ENCODE measurements around the gene TMEM269.
"Not testable (repeated sequence)": the region's sequence is repeated elsewhere in the genome, so short reads cannot be mapped to it uniquely, and the experiment has no call there.

The TMEM269 gene

DNA sequence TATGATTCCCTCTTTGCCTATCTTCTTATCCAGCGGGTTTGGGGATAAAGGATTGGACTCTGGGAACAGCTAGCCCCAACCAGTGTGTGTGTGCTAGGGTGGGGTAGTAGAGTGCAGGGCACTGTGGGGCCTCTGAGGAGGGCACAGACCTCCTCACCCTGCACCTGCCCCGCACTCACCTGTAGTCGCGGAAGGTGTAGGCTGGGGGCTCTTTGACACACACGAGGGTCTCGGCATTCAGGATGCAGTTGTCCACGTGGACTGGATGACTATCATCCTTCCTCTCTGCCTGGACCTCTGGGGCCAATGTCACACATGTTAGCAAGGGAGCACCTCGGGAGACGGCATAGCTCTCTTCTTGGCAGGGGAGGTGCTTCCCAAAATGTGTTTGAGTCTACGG, 36.8 kb upstream of the TMEM269 start:
- no peak for DNase-seq (ENCODE audit: low read depth in 2 of 3, low spot score in 2 of 3)

GRCh38 chr1:42748461-42749410, 36.1 kb upstream of the TMEM269 start:
- no peak for DNase-seq (ENCODE audit: low read depth in 2 of 3, low spot score in 2 of 3)

DNA sequence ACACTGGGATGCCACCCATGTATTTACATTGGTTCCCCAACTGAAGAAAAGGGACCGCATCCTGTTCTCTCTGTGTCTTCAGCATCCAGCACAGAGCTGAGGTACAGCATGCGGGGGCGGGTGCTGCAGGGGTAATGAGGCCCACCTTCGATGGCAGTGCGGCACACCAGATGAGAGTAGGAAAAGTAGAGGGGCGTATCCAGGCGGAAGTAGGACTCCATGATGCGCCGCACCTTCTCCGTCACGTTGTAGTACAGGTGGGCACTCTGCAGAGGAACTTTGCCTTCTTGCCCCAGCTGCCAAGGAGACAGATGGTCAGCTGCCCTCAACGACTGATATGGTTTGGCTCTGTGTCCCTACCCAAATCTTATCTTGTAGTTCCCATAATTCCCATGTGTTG, 34.8 kb upstream of the TMEM269 start:
- DNase-seq (ENCODE audit: low read depth in 2 of 3, low spot score in 2 of 3) = no peak

DNA sequence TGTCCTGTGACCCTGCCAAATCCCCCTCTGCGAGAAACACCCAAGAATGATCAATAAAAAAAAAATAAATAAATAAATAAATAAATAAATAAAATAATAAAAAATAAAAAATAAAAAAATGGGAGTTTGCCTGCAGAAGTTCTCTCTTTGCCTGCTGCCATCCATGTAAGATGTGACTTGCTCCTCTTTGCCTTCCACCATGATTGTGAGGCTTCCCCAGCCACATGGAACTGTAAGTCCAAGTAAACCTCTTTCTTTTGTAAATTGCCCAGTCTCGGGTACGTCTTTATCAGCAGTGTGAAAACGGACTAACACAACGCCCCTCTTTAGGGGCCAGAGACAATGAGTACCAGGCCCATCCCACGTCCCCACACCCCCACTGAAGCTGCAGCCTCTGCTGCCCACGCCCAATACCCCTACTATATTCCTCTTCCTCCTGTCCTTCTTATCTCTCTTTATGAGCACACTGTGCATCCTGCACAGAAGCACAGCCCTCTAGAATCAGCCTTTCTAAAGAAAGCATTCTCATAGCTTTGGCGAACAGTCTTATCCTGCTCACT, 33.2 kb upstream of the TMEM269 start:
- not testable (repeated sequence) for DNase-seq (ENCODE audit: low read depth in 2 of 3, low spot score in 2 of 3)

- DNase-seq (ENCODE audit: low read depth in 2 of 3, low spot score in 2 of 3) = no peak
Observed at GRCh38 chr1:42752284-42752683, 32.5 kb upstream of the TMEM269 start.

DNA sequence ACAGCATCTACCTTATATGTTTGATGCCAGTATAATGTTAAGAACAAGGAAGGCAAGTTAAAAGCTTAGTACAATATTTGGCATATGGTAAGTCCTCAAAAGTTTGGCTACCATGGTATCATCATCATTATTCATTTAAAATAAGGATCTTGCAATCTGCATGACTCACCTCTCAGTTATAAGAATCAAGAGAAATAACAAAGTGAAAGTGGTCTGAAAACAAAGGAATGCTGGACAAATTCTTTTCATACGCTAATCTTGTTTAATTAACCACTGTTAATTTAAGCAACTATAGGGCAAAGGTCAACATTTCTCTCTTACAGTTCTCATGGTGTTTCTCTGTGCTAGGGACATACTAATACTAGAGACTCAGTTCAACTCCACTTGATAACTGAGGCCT, 31.7 kb upstream of the TMEM269 start:
- DNase-seq (ENCODE audit: low read depth in 2 of 3, low spot score in 2 of 3) = no peak

DNA sequence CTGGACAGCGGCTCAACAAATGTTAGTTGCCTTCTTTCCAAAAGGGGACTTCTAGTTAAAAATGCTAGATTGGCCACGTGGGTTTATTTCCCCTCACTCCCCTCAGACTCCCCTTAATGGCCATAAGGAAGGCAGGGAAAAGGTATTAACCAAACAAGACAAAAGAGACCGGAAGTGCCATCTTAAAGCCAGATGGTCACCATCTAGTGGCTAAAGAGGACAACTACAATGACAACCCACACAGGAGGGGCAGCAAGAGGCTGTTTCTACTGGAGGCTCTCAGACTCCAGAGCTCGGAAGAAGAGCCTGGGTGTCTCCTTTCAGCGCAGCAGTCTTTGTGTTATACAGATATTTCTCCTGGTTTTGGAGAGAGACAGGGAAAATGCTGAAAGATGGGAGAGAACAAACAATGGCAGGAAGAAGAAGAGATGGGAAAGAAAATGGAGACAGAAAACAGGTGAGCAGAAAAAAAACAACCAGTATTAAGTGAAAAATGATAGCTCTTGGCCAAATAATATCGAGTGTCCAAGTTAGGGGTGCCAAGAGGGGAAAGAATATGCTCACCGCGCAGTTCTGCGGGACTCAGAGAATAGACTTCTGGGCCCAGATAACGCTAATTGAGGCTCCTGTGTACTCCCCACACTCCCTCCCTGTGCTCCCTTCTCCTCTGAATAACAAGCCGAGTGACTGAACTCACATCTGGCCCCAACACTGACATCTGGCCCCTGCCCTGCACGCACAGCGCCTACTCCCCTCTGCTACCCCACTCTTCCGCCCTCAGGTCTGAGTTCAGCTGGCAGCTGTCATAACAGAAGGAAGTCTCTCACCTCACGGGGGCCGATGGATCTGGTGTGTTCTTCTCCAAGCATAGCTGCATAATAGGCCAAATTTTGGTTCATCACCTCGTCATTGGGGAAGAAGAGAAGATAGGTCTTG, 27.6 kb upstream of the TMEM269 start:
- DNase-seq (ENCODE audit: low read depth in 2 of 3, low spot score in 2 of 3) = no peak

DNA sequence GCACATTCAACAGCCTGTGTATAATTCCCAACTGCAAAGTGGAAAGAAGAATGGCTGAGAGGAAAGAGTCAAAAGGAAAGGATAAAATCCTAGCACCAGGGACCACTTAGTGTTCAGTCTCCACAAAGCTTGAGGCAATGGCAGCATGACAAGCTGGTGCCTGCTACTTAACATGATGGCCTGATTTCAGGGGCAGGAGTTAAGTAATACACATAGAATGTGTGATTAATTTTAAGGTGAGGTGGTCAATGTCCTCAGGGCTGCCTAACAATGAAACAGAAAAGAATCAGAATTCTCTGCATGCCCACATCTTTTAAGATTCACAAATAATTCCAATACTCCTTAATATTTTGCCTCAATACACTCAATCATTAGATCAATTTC, 26.9 kb upstream of the TMEM269 start:
- no peak for DNase-seq (ENCODE audit: low read depth in 2 of 3, low spot score in 2 of 3)

DNA sequence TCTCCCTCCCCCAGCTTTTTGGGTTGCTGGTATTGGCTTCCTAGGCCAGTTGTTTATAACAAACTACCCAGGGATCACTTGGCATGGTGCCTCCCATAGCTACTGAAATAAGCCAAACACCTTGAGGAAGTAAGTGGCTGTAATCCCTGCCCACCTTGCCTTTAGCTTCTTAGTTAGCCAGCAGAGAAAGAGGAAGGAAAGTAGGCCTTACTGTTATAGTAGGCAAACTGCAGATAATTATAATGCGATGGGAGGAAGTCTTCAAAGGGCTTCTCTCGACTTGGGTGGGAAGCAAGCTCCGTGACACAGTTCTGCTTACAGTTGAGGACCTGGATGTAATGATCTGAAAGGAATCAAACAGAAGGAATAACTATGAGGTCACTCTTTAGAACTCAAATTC, 26.1 kb upstream of the TMEM269 start:
- DNase-seq (ENCODE audit: low read depth in 2 of 3, low spot score in 2 of 3) = no peak

DNA sequence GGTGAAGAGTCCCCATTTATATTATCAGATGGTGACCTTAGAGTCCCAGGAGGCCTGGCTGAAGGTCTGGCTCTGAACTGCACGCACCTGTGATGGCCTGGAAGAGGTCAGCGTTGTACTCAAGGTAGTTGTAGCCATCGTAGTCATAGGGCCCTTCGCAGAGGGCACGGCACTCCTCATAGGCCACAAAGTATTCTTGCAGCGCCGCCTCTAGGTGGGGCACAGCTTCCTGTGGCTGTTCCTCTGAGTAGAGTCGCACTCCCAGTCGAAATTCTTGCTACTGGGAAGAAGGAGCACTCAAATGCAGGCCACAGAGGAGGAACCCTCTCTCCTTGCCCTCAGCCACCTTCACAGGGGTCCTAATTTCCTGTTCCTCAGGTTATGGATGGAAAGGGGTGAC, 25.7 kb upstream of the TMEM269 start:
- no peak for DNase-seq (ENCODE audit: low read depth in 2 of 3, low spot score in 2 of 3)

DNA sequence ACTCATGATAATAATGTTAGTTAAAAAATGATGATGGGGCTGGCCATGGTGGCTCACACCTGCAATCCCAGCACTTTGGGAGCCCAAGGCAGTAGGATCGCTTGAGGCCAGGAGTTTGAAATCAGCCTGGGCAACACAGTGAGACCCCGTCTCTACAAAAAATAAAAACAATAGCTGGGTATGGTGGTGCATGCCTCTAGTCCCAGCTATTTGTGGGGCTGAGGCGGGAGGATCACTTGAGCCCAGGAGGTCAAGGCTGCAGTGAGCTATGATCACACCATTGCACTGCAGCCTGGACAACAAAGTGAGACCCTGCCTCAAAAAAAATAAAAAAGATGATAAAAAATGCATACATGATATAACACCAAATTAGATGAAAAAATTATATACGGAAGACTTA, 23.2 kb upstream of the TMEM269 start:
- no peak for DNase-seq (ENCODE audit: low read depth in 2 of 3, low spot score in 2 of 3)

- no peak for DNase-seq (ENCODE audit: low read depth in 2 of 3, low spot score in 2 of 3)
Observed at GRCh38 chr1:42762269-42762668, 22.5 kb upstream of the TMEM269 start.

GRCh38 chr1:42765269-42765668, 19.5 kb upstream of the TMEM269 start:
- no peak for DNase-seq (ENCODE audit: low read depth in 2 of 3, low spot score in 2 of 3)

DNA sequence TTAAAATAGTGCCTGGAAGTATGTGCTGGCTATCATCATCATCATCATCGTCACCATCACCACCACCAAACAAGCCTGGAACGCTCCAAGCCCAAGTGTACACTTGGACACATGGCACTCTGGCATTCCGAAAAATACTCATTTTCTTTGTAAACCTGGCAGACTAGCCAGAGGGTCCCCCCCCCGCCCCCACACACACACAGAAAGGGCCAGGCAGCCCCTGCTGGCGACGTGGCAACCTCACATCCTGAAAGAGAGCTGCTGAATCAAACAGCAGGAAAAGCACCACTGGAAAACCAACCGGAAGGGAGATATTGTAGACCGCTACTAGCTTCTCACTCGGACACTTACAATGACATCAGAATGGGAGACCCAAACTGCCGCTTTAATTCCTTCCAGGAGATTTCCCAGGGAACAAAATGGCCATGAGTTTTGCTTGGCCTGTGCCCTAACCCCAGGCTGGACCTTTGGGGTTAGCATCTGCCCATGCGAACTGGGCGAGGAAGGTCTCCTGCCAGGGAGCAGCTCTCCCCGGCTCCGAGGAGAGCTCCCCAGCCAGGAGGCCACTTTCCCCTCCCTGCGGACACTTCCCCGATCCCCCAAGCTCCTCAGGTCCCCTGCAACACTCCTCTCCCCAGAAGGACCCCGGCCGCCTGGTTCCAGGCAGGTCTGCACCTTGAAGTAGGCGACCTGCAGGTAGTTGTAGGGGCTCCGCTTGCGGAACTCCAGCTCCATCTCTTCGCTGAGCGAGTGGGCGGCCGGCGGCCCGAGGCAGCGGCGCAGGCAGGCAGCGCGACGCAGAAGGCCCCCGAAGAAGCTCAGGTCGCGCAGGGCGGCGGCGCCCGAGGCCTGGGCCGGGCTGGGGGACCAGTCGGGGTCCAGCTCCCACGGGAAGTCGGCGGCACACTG, 18.7 kb upstream of the TMEM269 start:
- peak in 2 of 3 experiments; percentile 28 for DNase-seq (ENCODE audit: low read depth in 2 of 3, low spot score in 2 of 3)

DNA sequence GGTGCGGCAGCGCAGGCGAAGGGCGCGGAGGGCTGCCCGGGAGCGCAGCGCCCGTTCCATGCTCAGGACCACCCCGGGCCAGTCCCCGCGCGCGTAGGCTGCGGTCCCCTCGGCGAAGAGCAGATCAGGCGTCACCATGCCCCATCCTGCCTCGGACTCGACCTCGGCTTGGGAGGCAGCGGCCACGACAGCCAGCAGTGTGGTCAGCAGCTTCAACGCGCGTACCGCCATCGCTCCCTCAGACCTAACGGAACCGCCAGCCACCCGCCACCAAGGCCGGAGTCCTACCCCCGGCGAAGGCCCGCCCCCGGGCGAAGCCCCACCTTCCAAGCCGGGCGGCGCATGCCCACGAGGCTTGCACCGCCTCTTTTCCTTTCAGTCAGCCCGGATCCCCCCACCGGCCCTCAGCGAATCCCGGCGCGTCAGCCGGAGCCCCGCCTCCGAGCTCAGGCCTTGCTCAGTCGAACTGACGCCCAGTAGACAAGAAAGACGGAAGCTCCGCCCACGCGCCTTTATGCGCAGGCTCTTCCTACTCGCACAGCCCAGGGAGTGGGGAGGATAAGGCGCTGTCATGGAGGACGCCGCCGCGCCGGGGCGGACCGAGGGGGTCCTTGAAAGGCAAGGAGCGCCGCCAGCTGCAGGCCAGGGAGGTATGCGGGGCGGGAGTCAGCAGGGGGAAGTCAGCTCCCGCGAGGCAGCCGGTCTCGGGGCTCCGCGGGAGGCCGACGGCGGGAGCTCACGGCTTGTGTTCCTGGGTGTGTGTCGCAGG, 17.9 kb upstream of the TMEM269 start, which contains the start of the genes C1orf50 and P3H1:
Gene C1orf50 (plus strand): TSS at position 509 of the 769 bp plus-strand sequence. CDS start 63 bp downstream, at position 572.
Gene P3H1 (minus strand): TSS at position 288 of the 769 bp plus-strand sequence. CDS start 57 bp downstream, at position 231.
- peak; percentile 94 to 100 (median 96) for DNase-seq (ENCODE audit: low read depth in 2 of 3, low spot score in 2 of 3)

DNA sequence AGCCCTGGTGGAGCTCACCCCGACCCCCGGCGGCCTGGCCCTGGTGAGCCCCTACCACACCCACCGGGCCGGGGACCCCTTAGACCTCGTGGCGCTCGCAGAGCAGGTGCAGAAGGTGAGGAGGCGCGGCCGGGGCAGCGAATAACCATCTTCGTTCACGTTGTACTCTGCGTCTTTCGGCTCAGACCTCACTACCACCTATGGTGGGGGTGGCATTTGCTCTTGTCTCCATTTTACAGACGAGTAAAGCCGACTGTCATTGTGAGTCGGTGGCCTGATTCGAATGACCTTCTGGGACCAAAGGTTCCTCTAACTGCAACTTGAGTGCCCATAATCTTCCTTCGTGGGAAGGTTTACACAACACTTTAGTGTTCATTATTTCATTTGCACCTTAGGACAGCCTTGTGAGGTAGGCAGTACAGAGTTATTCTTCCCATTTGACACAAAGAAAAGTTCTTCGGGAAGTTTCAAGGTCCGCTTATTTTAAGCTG, 17.2 kb upstream of the TMEM269 start:
- DNase-seq (ENCODE audit: low read depth in 2 of 3, low spot score in 2 of 3) = no peak

DNA sequence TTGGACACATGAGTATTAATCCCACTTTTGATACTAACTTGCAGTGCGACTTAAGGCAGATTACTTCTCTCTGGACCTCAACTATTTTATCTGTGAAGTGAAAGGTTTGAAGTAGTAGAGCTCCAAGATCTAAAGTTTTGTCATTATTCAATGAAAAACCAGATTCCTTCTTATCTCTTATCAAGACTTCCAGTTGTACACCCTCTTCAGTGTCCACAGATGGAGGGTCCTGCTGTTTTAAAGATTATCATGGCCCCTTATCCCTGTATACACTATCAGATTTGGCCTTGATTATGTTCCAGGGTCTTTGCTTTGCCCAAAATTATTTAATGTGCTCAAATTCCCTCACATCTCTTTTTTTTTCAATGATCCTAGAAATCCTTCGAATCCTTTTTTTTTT, 16.6 kb upstream of the TMEM269 start:
- DNase-seq (ENCODE audit: low read depth in 2 of 3, low spot score in 2 of 3) = no peak

- DNase-seq (ENCODE audit: low read depth in 2 of 3, low spot score in 2 of 3) = no peak
Observed at GRCh38 chr1:42769811-42770210, 15.0 kb upstream of the TMEM269 start.

GRCh38 chr1:42773420-42773819, 11.4 kb upstream of the TMEM269 start:
- DNase-seq (ENCODE audit: low read depth in 2 of 3, low spot score in 2 of 3) = no peak
